Esophagus squamous epithelium (tissue), 5 donors: ENCODE measurements around the gene CNTNAP2. TPM values are rescaled to one million over a fixed set of nuclear protein-coding genes. Genes with fewer than 3 reads are reported as not detected.

ENCODE experiments used
- DNase-seq: peaks from one replicate; lab custom pipeline; 2025; lab: John Stamatoyannopoulos, UW
- H3K27ac ChIP-seq, 4 donors: fragments of 200-600 bp; sonication (generic); one replicate each; pipeline ENCODE4 v1.5.1; 2016 to 2019; ENCODE audit warnings: mild to moderate bottlenecking in 1 of 4
- H3K27me3 ChIP-seq, 4 donors: fragments of 200-600 bp; sonication (generic); 1 replicate in 3 of 4; 2 replicates in 1 of 4; pipeline versions ENCODE4 v1.5.1 to v1.6.0; 2017 to 2021; ENCODE audit warnings: antibody characterized with exemption in 1 of 4
- H3K36me3 ChIP-seq, 3 donors: fragments of 200-600 bp; sonication (generic); one replicate each; pipeline ENCODE4 v1.5.1; 2016 to 2019
- H3K4me1 ChIP-seq, 3 donors: fragments of 200-600 bp; sonication (generic); one replicate each; pipeline ENCODE4 v1.5.1; 2017 to 2019
- H3K4me3 ChIP-seq, 4 donors: fragments of 200-600 bp; sonication (generic); 1 replicate in 3 of 4; 2 replicates in 1 of 4; pipeline ENCODE4 v1.5.1; 2016 to 2019; ENCODE audit warnings: mild to moderate bottlenecking in 2 of 4, moderate library complexity in 1 of 4
- H3K9me3 ChIP-seq, 3 donors: fragments of 200-600 bp; sonication (generic); one replicate each; pipeline ENCODE4 v1.5.1; 2016 to 2019
- CTCF ChIP-seq, 6 experiments: fragments of 450-650 bp in 4 of 6; fragments of 200-600 bp in 2 of 6; sonication (generic) in 2 of 6; IDR thresholded peaks; one replicate each; pipeline ENCODE4 v1.5.1; 2016 to 2019; ENCODE audit warnings: antibody characterized with exemption in 6 of 6, mild to moderate bottlenecking in 4 of 6, moderate library complexity in 4 of 6
- POLR2A ChIP-seq, 4 donors: fragments of 450-650 bp; IDR thresholded peaks; one replicate each; pipeline ENCODE4 v1.6.1; 2017; ENCODE audit warnings: antibody characterized with exemption in 4 of 4, mild to moderate bottlenecking in 4 of 4, moderate library complexity in 3 of 4
- WGBS, 2 donors: methylation state at CpG; one replicate each; pipeline ENCODE4 v1.1.5; 2018; 5-methylcytosine and 5-hydroxymethylcytosine counted together
- intact Hi-C: fragments of 100-400 bp; cut with DNase I; formaldehyde crosslinking; loops from one replicate; pipeline ENCODE4 v1.15.0; 2022
- total RNA-seq, 4 donors: library from RNA; depleted of rRNA; stranded (reverse); fragments of >200 nt; gene quantifications; one replicate each; pipeline ENCODE4 v1.1.0, GENCODE V29; 2016
- donor health status: DM: yes; HTN: yes; CAD: no.

CNTNAP2 gene
- total RNA-seq, 4 donors from 2014 or later = 0.95 to 2.3 (median 1.2) TPM

GRCh38 chr7:147982307-147982706 lies 1865.7 kb downstream of the CNTNAP2 start:
- intact Hi-C loops = no loop called here
- no peaks in the 10 kb centered on the region for H3K27me3 ChIP-seq
- DNase-seq = no peak
- H3K9me3 ChIP-seq = no peaks in the 10 kb centered on the region
- H3K4me3 ChIP-seq = no peak overlapping the region
- 60 to 71% methylated on average over 1 of the region's 1 CpG for WGBS, 2 donors
- H3K4me1 ChIP-seq = no peaks in the 10 kb centered on the region
- TF ChIP-seq POLR2A (IDR thresholded peaks at IDR 0.05) = no peak
- no peak for TF ChIP-seq CTCF (IDR thresholded peaks at IDR 0.05)
- no peaks in the 10 kb centered on the region for H3K36me3 ChIP-seq
- H3K27ac ChIP-seq = no peak overlapping the region

GRCh38 chr7:147984265-147984664 lies 1867.7 kb downstream of the CNTNAP2 start:
- no peaks in the 10 kb centered on the region for H3K36me3 ChIP-seq
- no peaks in the 10 kb centered on the region for H3K4me1 ChIP-seq
- H3K27me3 ChIP-seq = no peaks in the 10 kb centered on the region
- TF ChIP-seq CTCF (IDR thresholded peaks at IDR 0.05) (no peak), POLR2A (IDR thresholded peaks at IDR 0.05) (no peak)
- no peak for DNase-seq
- WGBS, 2 donors = 50 to 54% methylated on average over 2 of the region's 2 CpGs
- no peak overlapping the region for H3K27ac ChIP-seq
- H3K9me3 ChIP-seq = no peaks in the 10 kb centered on the region
- intact Hi-C loops = no loop called here
- H3K4me3 ChIP-seq = no peak overlapping the region

- no peak for DNase-seq
- TF ChIP-seq POLR2A (IDR thresholded peaks at IDR 0.05) (no peak), CTCF (IDR thresholded peaks at IDR 0.05) (no peak)
- intact Hi-C loops = no loop called here
- 27 to 47% methylated on average over 1 of the region's 1 CpG for WGBS, 2 donors
- no peaks in the 10 kb centered on the region for H3K4me1 ChIP-seq
- H3K27me3 ChIP-seq = no peaks in the 10 kb centered on the region
- H3K9me3 ChIP-seq = no peaks in the 10 kb centered on the region
- H3K27ac ChIP-seq = no peak overlapping the region
- no peaks in the 10 kb centered on the region for H3K36me3 ChIP-seq
- H3K4me3 ChIP-seq = no peak overlapping the region
These were observed 1873.5 kb downstream of the CNTNAP2 start for GRCh38 chr7:147990079-147990478.

DNA sequence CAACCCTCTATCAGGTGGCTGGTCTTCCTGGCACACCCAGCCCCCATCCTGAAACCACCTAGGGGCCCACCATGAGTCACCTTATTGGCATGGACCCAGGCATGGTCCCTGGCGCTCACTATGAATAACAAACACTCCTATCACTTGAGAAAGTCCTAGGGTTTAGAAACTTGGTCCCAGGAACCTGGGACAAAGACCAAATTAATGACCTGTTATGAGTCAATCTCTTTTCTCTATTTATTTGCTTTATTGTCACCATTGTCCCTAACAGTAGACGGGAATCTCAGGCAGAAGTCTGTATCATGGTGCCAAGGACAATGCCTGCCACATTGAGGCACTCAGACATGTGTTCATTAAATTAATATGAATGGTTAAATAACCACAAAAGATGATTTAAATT lies 1874.3 kb downstream of the CNTNAP2 start:
- Histone ChIP-seq H3K9me3 (no peaks in the 10 kb centered on the region), H3K27me3 (no peaks in the 10 kb centered on the region), H3K27ac (no peak overlapping the region), H3K4me1 (no peaks in the 10 kb centered on the region), H3K36me3 (no peaks in the 10 kb centered on the region), H3K4me3 (no peak overlapping the region)
- WGBS, 2 donors = 40% methylated on average over 2 of the region's 2 CpGs
- intact Hi-C loops = no loop called here
- DNase-seq = no peak
- TF ChIP-seq POLR2A (IDR thresholded peaks at IDR 0.05) = no peak
- no peak for TF ChIP-seq CTCF (IDR thresholded peaks at IDR 0.05)

GRCh38 chr7:147992698-147993097 lies 1876.1 kb downstream of the CNTNAP2 start:
- intact Hi-C loops = no loop called here
- no peak overlapping the region for H3K27ac ChIP-seq
- TF ChIP-seq POLR2A (IDR thresholded peaks at IDR 0.05) (no peak), CTCF (IDR thresholded peaks at IDR 0.05) (no peak)
- no peaks in the 10 kb centered on the region for H3K9me3 ChIP-seq
- 80 to 87% methylated on average over 2 of the region's 2 CpGs for WGBS, 2 donors
- no peaks in the 10 kb centered on the region for H3K36me3 ChIP-seq
- no peaks in the 10 kb centered on the region for H3K4me1 ChIP-seq
- H3K4me3 ChIP-seq = no peak overlapping the region
- no peaks in the 10 kb centered on the region for H3K27me3 ChIP-seq
- no peak for DNase-seq
